HG02678 (cell line): ENCODE measurements around the gene STK35.
"Not testable (repeated sequence)": the region's sequence is repeated elsewhere in the genome, so short reads cannot be mapped to it uniquely, and the experiment has no call there.

ENCODE experiments used
- ATAC-seq: cut with Tn5 transposase; IDR thresholded peaks from one replicate; pipeline ENCODE4 v1.9.1; 2021; ENCODE audit warnings: mild to moderate bottlenecking, moderate library complexity; ENCODE audit not compliant: unreplicated experiment

The STK35 gene

DNA sequence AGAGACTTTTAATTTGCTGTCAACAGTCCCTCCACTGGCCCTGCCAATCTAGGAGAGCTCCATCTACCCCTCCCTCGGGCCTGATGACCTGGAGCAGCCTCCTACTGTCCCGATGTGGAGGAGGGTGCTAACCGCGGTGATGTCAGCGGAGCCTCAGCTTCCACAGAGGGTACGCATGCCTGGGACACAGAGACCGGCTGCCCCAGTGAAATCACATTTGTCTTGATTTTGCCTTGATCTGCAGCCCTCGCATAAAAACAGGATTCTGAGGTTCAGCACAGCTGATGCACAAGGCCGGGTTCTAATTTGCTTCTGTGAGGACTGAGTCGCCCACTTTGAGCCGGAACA is 77.6 kb downstream of the STK35 start:
- ATAC-seq = no peak

DNA sequence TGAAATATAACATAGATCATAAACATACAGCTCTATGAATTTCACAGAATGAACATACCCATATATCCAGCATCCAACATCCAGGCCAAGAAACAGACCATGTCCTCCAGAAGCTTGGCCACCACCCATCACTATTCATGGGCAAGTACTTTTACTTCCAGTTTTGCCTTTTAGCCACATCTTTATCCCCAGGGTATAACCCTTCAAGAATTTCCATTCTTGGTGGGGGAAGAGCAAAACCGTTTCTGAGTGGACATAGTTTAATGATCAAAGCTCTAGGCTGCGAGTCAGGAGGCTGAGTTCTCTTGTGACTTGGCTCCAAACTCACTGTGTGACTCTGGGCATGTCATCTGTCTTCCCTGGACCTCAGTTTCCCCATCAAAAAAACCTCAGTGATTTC is 78.3 kb downstream of the STK35 start:
- no peak for ATAC-seq

DNA sequence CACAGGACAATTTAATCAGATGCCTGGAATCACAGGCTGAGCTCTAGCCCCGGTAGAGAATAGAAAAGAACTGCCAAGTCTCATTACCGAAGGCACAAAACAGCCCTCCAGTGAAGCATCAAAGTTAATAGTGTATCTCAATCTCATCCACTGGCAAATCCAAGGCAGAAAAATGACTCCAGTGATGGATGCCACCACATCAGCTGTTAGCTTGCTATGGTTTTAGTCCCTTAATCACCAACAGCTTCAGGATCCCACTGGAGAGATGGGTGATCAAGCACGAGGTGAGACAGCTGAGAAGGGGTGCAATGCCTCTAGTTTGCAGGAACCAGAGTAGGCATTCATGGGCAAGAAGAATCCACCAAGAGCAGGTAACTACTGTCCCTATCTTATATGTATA is 81.8 kb downstream of the STK35 start:
- ATAC-seq = no peak

- not testable (repeated sequence) for ATAC-seq
These were observed 83.3 kb downstream of the STK35 start for GRCh38 chr20:2184933-2185332.

GRCh38 chr20:2195614-2196013 is 94.0 kb downstream of the STK35 start:
- no peak for ATAC-seq

GRCh38 chr20:2197166-2197565 is 95.5 kb downstream of the STK35 start:
- no peak for ATAC-seq
